ENCODE results near the gene ERC2. TPM values are rescaled to one million over a fixed set of nuclear protein-coding genes. Genes with fewer than 3 reads are reported as not detected.

The ERC2 gene
- total and polyA plus RNA-seq, 2 of the 8 experiments (the other 6 are each of a cell fraction or from before 2014, with no cell fraction given), result 16.4 to 22.8 TPM

DNA sequence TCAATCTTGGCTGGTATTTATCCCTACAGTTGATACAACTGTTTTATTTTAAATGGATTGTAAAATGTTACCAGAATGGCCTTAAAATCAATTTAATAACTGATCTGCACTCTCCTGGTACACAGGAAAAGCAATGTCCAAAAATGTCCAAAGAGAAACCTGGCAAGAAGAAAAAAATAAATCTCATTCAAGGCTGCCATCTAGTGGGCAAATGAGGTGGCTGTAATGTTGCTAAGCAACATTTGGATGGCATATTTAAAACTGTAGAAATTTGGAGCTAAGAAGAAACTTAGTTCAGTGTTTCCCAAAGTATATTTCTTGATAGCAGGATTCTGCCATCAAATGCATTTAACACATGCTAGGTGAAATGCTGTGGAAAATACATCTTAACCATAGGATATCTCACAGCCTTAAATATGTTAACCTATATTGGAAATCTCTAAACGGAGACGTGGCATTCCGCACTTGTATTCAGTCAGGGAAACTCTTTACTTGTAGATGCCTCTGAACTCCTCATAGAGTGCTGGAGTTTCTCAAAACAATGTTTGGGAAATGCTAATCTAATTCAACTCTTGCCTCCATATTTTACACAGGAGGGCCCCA lies 216.8 kb downstream of the ERC2 start:
- H2BK5ac ChIP-seq (ENCODE audit: low read depth, low read length), result no peak overlapping the region
- H2AFZ ChIP-seq (ENCODE audit: low read length), result no peak overlapping the region
- no peaks in the 10 kb centered on the region for H3K79me1 ChIP-seq (ENCODE audit: low read depth, low read length)
- H2BK15ac ChIP-seq (ENCODE audit: low read length), result no peak overlapping the region
- H4K20me1 ChIP-seq (replicated peaks in 1 of 2; ENCODE audit: control insufficient read depth in 1 of 2, insufficient read depth in 2 of 2, low read length in 2 of 2), result no peaks in the 10 kb centered on the region
- peak; percentile 94 for FAIRE-seq
- no peaks in the 10 kb centered on the region for H3K9me3 ChIP-seq (ENCODE audit: insufficient read depth in 2 of 2, low read depth in 1 of 2, low read length in 1 of 2)
- H2BK120ac ChIP-seq (replicated peaks; ENCODE audit: low read depth, low read length), result no peak overlapping the region
- no peak overlapping the region for H3K4ac ChIP-seq (replicated peaks; ENCODE audit: insufficient read length, low read depth, low read length)
- no peak overlapping the region for H3K56ac ChIP-seq (replicated peaks; ENCODE audit: insufficient read length, low read depth, low read length)
- H3K4me2 ChIP-seq (ENCODE audit: insufficient read depth in 1 of 2, low read depth in 2 of 2, low read length in 2 of 2), result no peak overlapping the region
- no peak overlapping the region for H3K27ac ChIP-seq (ENCODE audit: low read depth, low read length)
- H3K14ac ChIP-seq (ENCODE audit: insufficient read length), result no peak overlapping the region
- H3K79me2 ChIP-seq (ENCODE audit: control insufficient read depth in 1 of 2, insufficient read depth in 2 of 2, low read length in 2 of 2), result no peaks in the 10 kb centered on the region
- no peak overlapping the region for H3K23ac ChIP-seq (ENCODE audit: insufficient read length)
- no peak overlapping the region for H2AK5ac ChIP-seq (ENCODE audit: low read depth, low read length)
- no peaks in the 10 kb centered on the region for H3K36me3 ChIP-seq (ENCODE audit: control insufficient read depth in 2 of 4, insufficient read depth in 4 of 4, low read length in 3 of 4)
- peaks cover 0 to 12% (median 8%) of the 10 kb centered on the region in 4 experiments; a peak in 5 of 7 replicates for H3K4me1 ChIP-seq (replicated peaks in 1 of 4; ENCODE audit: control insufficient read depth in 3 of 4, insufficient read depth in 4 of 4, low read length in 3 of 4)
- H2BK12ac ChIP-seq (ENCODE audit: low read depth, low read length), result no peak overlapping the region
- POLR2A ChIA-PET (ENCODE audit: partially characterized antibody), result interaction anchor here (0.8 to 1.3 kb wide), 3 partner anchors 8 to 136 kb away, joined by 3 read pairs; no protein-coding TSS in a partner anchor
- H3K9ac ChIP-seq (replicated peaks in 1 of 4; ENCODE audit: extremely low read depth in 1 of 4, low read depth in 3 of 4, low read length in 3 of 4), result no peak overlapping the region
- CTCF ChIA-PET (ENCODE audit: partially characterized antibody), result interaction anchor here (0.6 to 6.7 kb wide), 35 partner anchors 9 to 1619 kb away, joined by 3 to 44 read pairs (median 3); no protein-coding TSS in a partner anchor
- 77% methylated on average over 3 of the region's 3 CpGs; no CpG with 5 or more reads in 1 of the 2 experiments for WGBS, 2 experiments (ENCODE audit: extremely low coverage in 1 of 2, insufficient coverage in 1 of 2, insufficient read length in 1 of 2, insufficient replicate concordance in 2 of 2, low coverage in 1 of 2, low lambda C conversion rate in 2 of 2, missing lambda C conversion rate in 1 of 2)
- H3K4me3 ChIP-seq (ENCODE audit: extremely low read depth in 1 of 4, insufficient read depth in 2 of 4, low read depth in 3 of 4, low read length in 4 of 4), result no peak overlapping the region
- H2BK20ac ChIP-seq (ENCODE audit: low read length), result no peak overlapping the region
- no peak overlapping the region for H4K5ac ChIP-seq (ENCODE audit: insufficient read length, low read depth, low read length)
- H4K8ac ChIP-seq (ENCODE audit: extremely low read depth, insufficient read depth, low read length), result no peak overlapping the region
- no peak overlapping the region for H4K91ac ChIP-seq (replicated peaks; ENCODE audit: insufficient read length, low read length)
- DNase-seq (ENCODE audit: low read depth in 1 of 2, low spot score in 2 of 2), result no peak
- no peaks in the 10 kb centered on the region for H3K23me2 ChIP-seq (ENCODE audit: low read depth, low read length)
- H3K18ac ChIP-seq (ENCODE audit: extremely low read depth, low read length), result no peak overlapping the region
- H3K27me3 ChIP-seq (replicated peaks in 1 of 4; ENCODE audit: control insufficient read depth in 3 of 4, extremely low read depth in 1 of 4, insufficient read depth in 3 of 4, low read length in 3 of 4), result no peaks in the 10 kb centered on the region
- TF ChIP-seq SP1 (IDR thresholded peaks at IDR 0.05; ENCODE audit: low read depth, low read length) (no peak), ASH2L (IDR thresholded peaks at IDR 0.05; ENCODE audit: low read length) (no peak), SIX5 (IDR thresholded peaks at IDR 0.05; ENCODE audit: low read depth, low read length) (no peak), RAD21 (IDR thresholded peaks at IDR 0.05 in 1 of 2, conservative IDR thresholded peaks at IDR 0.05 in 1 of 2; ENCODE audit: low read depth in 2 of 2, low read length in 2 of 2) (peak; percentile 83 to 84)
- TF ChIP-seq, protein P1, sequence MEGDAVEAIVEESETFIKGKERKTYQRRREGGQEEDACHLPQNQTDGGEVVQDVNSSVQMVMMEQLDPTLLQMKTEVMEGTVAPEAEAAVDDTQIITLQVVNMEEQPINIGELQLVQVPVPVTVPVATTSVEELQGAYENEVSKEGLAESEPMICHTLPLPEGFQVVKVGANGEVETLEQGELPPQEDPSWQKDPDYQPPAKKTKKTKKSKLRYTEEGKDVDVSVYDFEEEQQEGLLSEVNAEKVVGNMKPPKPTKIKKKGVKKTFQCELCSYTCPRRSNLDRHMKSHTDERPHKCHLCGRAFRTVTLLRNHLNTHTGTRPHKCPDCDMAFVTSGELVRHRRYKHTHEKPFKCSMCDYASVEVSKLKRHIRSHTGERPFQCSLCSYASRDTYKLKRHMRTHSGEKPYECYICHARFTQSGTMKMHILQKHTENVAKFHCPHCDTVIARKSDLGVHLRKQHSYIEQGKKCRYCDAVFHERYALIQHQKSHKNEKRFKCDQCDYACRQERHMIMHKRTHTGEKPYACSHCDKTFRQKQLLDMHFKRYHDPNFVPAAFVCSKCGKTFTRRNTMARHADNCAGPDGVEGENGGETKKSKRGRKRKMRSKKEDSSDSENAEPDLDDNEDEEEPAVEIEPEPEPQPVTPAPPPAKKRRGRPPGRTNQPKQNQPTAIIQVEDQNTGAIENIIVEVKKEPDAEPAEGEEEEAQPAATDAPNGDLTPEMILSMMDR (IDR thresholded peaks at IDR 0.05; ENCODE audit: control extremely low read depth in 1 of 3, insufficient read depth in 1 of 3, low read depth in 1 of 3, low read length in 3 of 3), result peak in 2 of 3 experiments; percentile 58 to 72; a peak in 3 of 4 replicates

Data from H1 (cell line).